Activated B cell treated with CpG ODN at 0.5 μM for 24 hours (primary cell): ENCODE data around the gene CLMP. TPM values are rescaled to one million over a fixed set of nuclear protein-coding genes. Genes with fewer than 3 reads are reported as not detected.

ENCODE experiments used
- ATAC-seq: fragments of 200-7000 bp; cut with Tn5 transposase; one replicate; pipeline ENCODE4 v1.10.0; 2021; ENCODE audit warnings: low read depth, mild to moderate bottlenecking, moderate library complexity
- CTCF ChIA-PET: fragments of 350-600 bp; sonication (Branson Sonifier 250); formaldehyde crosslinking; loops from one replicate; lab custom pipeline; 2021; ENCODE audit warnings: antibody characterized with exemption; lab: Charles Lee
- POLR2A ChIA-PET: fragments of 350-600 bp; sonication (Branson Sonifier 250); formaldehyde crosslinking; loops from one replicate; lab custom pipeline; 2021; ENCODE audit warnings: antibody characterized with exemption; lab: Charles Lee
- DNase-seq: peaks from one replicate; pipeline ENCODE4 v3.0.0; 2022
- H3K27ac Mint-ChIP-seq: one replicate; pipeline ENCODE4 v1.8.0; 2020; ENCODE audit warnings: mixed read lengths
- H3K27me3 Mint-ChIP-seq: one replicate; pipeline ENCODE4 v1.8.0; 2021; ENCODE audit warnings: mixed read lengths
- H3K36me3 Mint-ChIP-seq: one replicate; pipeline ENCODE4 v1.8.0; 2021; ENCODE audit warnings: low read depth, mixed read lengths
- H3K4me1 Mint-ChIP-seq: one replicate; pipeline ENCODE4 v1.8.0; 2021; ENCODE audit warnings: mixed read lengths
- H3K4me3 Mint-ChIP-seq: one replicate; pipeline ENCODE4 v1.8.0; 2020; ENCODE audit warnings: mild to moderate bottlenecking, mixed read lengths
- H3K9me3 Mint-ChIP-seq: one replicate; pipeline ENCODE4 v1.8.0; 2020; ENCODE audit warnings: mixed read lengths
- CTCF ChIP-seq: fragments of 200-600 bp; IDR thresholded peaks from one replicate; pipeline ENCODE4 v1.8.0; 2022; ENCODE audit warnings: antibody characterized with exemption, mild to moderate bottlenecking
- intact Hi-C: fragments of 100-400 bp; cut with micrococcal nuclease; formaldehyde crosslinking; loops from one replicate; pipeline ENCODE4 v1.15.1; 2024
- total RNA-seq: library from RNA; stranded (reverse); gene quantifications from 2 replicates; pipeline ENCODE4 v1.2.3, GENCODE V29; 2022

CLMP gene
- total RNA-seq, 1 donor from 2014 or later, result not detected

DNA sequence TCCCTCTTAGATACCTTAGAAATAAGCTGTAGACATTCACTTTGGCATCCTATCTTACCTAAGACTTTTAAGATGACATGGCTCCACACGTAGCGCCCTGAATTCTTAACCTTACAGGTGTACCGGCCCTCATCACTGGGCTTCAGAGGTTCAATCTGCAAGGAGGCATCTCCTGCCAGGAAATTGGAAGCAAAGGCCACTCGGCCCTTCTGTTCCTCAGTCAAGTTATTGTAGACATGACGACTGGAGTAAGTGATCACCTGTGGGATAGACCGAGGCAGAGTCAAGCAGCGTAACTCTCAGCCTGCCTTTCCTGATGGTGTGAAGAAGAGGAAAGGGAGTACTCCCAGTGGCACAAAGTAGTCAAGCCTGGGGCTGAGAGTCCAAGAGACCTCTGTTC is 110.6 kb downstream of the CLMP start:
- no peaks in the 10 kb centered on the region for H3K27me3 Mint-ChIP-seq
- ATAC-seq (no peak), DNase-seq (no peak)
- H3K4me3 Mint-ChIP-seq, result no peak overlapping the region
- POLR2A ChIA-PET, result no interaction called here
- TF ChIP-seq CTCF, result no peak
- H3K27ac Mint-ChIP-seq, result no peak overlapping the region
- CTCF ChIA-PET, result no interaction called here
- no peaks in the 10 kb centered on the region for H3K9me3 Mint-ChIP-seq
- intact Hi-C loops, result no loop called here
- no peaks in the 10 kb centered on the region for H3K36me3 Mint-ChIP-seq
- H3K4me1 Mint-ChIP-seq, result no peaks in the 10 kb centered on the region

- no peak for ATAC-seq
- Mint-ChIP-seq H3K4me3 (no peak overlapping the region), H3K27ac (no peak overlapping the region), H3K36me3 (no peaks in the 10 kb centered on the region), H3K27me3 (no peaks in the 10 kb centered on the region), H3K9me3 (no peaks in the 10 kb centered on the region), H3K4me1 (no peaks in the 10 kb centered on the region)
- intact Hi-C loops, result no loop called here
- ChIA-PET CTCF (no interaction called here), POLR2A (no interaction called here)
- TF ChIP-seq CTCF, result no peak
- no peak for DNase-seq
These were observed 111.4 kb downstream of the CLMP start for GRCh38 chr11:123083623-123084029.

- DNase-seq (no peak), ATAC-seq (no peak)
- intact Hi-C loops, result no loop called here
- Mint-ChIP-seq H3K9me3 (no peaks in the 10 kb centered on the region), H3K27ac (no peak overlapping the region), H3K36me3 (no peaks in the 10 kb centered on the region), H3K4me1 (no peaks in the 10 kb centered on the region), H3K4me3 (no peak overlapping the region), H3K27me3 (no peaks in the 10 kb centered on the region)
- CTCF ChIA-PET, result no interaction called here
- no peak for TF ChIP-seq CTCF
- POLR2A ChIA-PET, result no interaction called here
These were observed 112.1 kb downstream of the CLMP start for GRCh38 chr11:123082977-123083376.

DNA sequence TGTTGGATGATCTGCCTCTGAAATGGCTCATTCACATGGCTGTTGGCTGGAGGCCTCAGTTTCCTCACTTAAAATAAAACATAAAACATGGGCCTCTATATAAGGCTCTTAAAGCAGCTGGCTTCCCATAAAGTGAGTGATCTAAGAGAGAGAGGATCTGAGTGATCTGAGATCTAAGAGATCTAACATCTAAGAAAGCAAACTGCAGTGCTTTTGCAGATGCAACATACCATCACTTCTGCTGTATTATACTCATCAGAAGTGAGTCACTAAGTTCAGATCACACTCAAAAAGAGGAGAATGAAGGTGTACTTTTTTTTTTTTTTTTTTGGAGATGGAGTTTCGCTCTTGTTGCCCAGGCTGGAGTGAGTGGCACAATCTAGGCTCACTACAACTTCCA is 115.0 kb downstream of the CLMP start:
- ChIA-PET CTCF (no interaction called here), POLR2A (no interaction called here)
- H3K9me3 Mint-ChIP-seq, result no peaks in the 10 kb centered on the region
- H3K4me1 Mint-ChIP-seq, result no peaks in the 10 kb centered on the region
- intact Hi-C loops, result no loop called here
- no peak overlapping the region for H3K4me3 Mint-ChIP-seq
- H3K27me3 Mint-ChIP-seq, result no peaks in the 10 kb centered on the region
- DNase-seq (no peak), ATAC-seq (no peak)
- H3K27ac Mint-ChIP-seq, result no peak overlapping the region
- H3K36me3 Mint-ChIP-seq, result no peaks in the 10 kb centered on the region
- TF ChIP-seq CTCF, result no peak

DNA sequence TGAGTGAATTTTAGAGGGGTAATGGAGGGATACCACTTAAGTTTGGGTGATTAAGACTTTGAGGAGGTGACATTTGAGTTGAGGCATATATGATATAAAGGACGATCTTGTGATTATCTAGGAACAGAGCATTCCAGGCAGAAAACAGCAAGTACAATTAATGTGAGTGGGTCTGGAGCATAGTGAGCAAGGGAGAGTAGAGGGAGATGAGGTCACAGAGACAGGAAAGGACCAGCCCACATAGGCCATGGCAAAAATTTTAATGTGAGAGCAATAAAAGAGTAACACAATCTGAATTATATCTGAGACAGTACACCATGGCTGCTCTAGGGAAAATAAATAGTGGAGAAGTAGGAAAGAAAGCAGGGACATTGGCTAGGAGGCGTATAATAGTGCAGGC is 118.6 kb downstream of the CLMP start:
- H3K36me3 Mint-ChIP-seq, result peaks cover 4% of the 10 kb centered on the region
- ATAC-seq (no peak), DNase-seq (no peak)
- peaks cover 13% of the 10 kb centered on the region for H3K4me1 Mint-ChIP-seq
- no peak overlapping the region for H3K27ac Mint-ChIP-seq
- TF ChIP-seq CTCF, result no peak
- ChIA-PET POLR2A (no interaction called here), CTCF (no interaction called here)
- no peak overlapping the region for H3K4me3 Mint-ChIP-seq
- H3K9me3 Mint-ChIP-seq, result no peaks in the 10 kb centered on the region
- no peaks in the 10 kb centered on the region for H3K27me3 Mint-ChIP-seq
- intact Hi-C loops, result no loop called here
